Effector CD4-positive, alpha-beta T cell (primary cell): Measurements from ENCODE around the gene CCDC60.

Experiments used
- DNase-seq: peaks from one replicate; pipeline ENCODE4 v3.0.0-alpha.2; 2020

The CCDC60 gene

GRCh38 chr12:119450771-119451170, 116.2 kb downstream of the CCDC60 start:
- no peak for DNase-seq

- no peak for DNase-seq
Observed at GRCh38 chr12:119456824-119457223, 122.3 kb downstream of the CCDC60 start.

- DNase-seq = no peak
Observed at GRCh38 chr12:119457271-119457670, 122.7 kb downstream of the CCDC60 start.

- no peak for DNase-seq
Observed at GRCh38 chr12:119459481-119459880, 125.0 kb downstream of the CCDC60 start.

- DNase-seq = no peak
Observed at GRCh38 chr12:119460876-119461275, 126.3 kb downstream of the CCDC60 start.

- no peak for DNase-seq
Observed at GRCh38 chr12:119461636-119462214, 127.2 kb downstream of the CCDC60 start.

GRCh38 chr12:119463211-119463926, 128.8 kb downstream of the CCDC60 start:
- DNase-seq = no peak

- no peak for DNase-seq
Observed at GRCh38 chr12:119468296-119468695, 133.8 kb downstream of the CCDC60 start.

- no peak for DNase-seq
Observed at GRCh38 chr12:119475650-119476049, 141.1 kb downstream of the CCDC60 start.

GRCh38 chr12:119476951-119477350, 142.4 kb downstream of the CCDC60 start:
- DNase-seq = no peak

GRCh38 chr12:119479121-119479561, 144.6 kb downstream of the CCDC60 start:
- DNase-seq = no peak

- no peak for DNase-seq
Observed at GRCh38 chr12:119480551-119480950, 146.0 kb downstream of the CCDC60 start.

- DNase-seq = no peak
Observed at GRCh38 chr12:119486599-119487154, 152.1 kb downstream of the CCDC60 start.

GRCh38 chr12:119491814-119492213, 157.3 kb downstream of the CCDC60 start:
- no peak for DNase-seq

- no peak for DNase-seq
Observed at GRCh38 chr12:119500209-119500608, 165.7 kb downstream of the CCDC60 start.

- no peak for DNase-seq
Observed at GRCh38 chr12:119501052-119501451, 166.5 kb downstream of the CCDC60 start.

GRCh38 chr12:119505001-119505400, 170.5 kb downstream of the CCDC60 start:
- DNase-seq = no peak

GRCh38 chr12:119512772-119513497, 178.4 kb downstream of the CCDC60 start:
- DNase-seq = no peak

- no peak for DNase-seq
Observed at GRCh38 chr12:119528241-119528640, 193.7 kb downstream of the CCDC60 start.

GRCh38 chr12:119540476-119540875, 205.9 kb downstream of the CCDC60 start:
- DNase-seq = no peak

- peak; percentile 49 for DNase-seq
Observed at GRCh38 chr12:119544765-119545625, 210.5 kb downstream of the CCDC60 start.

GRCh38 chr12:119546340-119546739, 211.8 kb downstream of the CCDC60 start:
- DNase-seq = no peak

- DNase-seq = no peak
Observed at GRCh38 chr12:119547001-119547400, 212.5 kb downstream of the CCDC60 start.
